ENCODE data around the gene SOCS7. TPM values are rescaled to one million over a fixed set of nuclear protein-coding genes. Genes with fewer than 3 reads are reported as not detected.

The SOCS7 gene
- total RNA-seq, 4 donors from 2014 or later, result 3.0 to 20.1 (median 15.2) TPM

GRCh38 chr17:38329284-38329683 is 22.4 kb upstream of the SOCS7 start:
- H3K4me3 ChIP-seq, result no peak overlapping the region
- WGBS, 2 donors (ENCODE audit: low coverage in 1 of 2), result 70 to 85% methylated on average over 2 to 7 of the region's 7 CpGs
- in situ Hi-C loops (cut with MboI; ENCODE audit: low pct_ligation_motif_present in 1 of 4, low pct_unique_long_range_greater_than_20kb in 1 of 4, low sequenced_read_pairs in 3 of 4) (no loop called here), intact Hi-C loops (cut with DNase I; ENCODE audit: low total_unique reads) (no loop called here)
- H3K4me1 ChIP-seq, result no peaks in the 10 kb centered on the region
- H3K27me3 ChIP-seq, result peaks cover 20% of the 10 kb centered on the region
- DNase-seq, result no peak
- H3K36me3 ChIP-seq, result no peaks in the 10 kb centered on the region
- no peak for TF ChIP-seq POLR2A (IDR thresholded peaks at IDR 0.05)
- TF ChIP-seq, protein P1, sequence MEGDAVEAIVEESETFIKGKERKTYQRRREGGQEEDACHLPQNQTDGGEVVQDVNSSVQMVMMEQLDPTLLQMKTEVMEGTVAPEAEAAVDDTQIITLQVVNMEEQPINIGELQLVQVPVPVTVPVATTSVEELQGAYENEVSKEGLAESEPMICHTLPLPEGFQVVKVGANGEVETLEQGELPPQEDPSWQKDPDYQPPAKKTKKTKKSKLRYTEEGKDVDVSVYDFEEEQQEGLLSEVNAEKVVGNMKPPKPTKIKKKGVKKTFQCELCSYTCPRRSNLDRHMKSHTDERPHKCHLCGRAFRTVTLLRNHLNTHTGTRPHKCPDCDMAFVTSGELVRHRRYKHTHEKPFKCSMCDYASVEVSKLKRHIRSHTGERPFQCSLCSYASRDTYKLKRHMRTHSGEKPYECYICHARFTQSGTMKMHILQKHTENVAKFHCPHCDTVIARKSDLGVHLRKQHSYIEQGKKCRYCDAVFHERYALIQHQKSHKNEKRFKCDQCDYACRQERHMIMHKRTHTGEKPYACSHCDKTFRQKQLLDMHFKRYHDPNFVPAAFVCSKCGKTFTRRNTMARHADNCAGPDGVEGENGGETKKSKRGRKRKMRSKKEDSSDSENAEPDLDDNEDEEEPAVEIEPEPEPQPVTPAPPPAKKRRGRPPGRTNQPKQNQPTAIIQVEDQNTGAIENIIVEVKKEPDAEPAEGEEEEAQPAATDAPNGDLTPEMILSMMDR (IDR thresholded peaks at IDR 0.05), result no peak
- no peak overlapping the region for H3K27ac ChIP-seq
- H3K9me3 ChIP-seq, result no peaks in the 10 kb centered on the region

DNA sequence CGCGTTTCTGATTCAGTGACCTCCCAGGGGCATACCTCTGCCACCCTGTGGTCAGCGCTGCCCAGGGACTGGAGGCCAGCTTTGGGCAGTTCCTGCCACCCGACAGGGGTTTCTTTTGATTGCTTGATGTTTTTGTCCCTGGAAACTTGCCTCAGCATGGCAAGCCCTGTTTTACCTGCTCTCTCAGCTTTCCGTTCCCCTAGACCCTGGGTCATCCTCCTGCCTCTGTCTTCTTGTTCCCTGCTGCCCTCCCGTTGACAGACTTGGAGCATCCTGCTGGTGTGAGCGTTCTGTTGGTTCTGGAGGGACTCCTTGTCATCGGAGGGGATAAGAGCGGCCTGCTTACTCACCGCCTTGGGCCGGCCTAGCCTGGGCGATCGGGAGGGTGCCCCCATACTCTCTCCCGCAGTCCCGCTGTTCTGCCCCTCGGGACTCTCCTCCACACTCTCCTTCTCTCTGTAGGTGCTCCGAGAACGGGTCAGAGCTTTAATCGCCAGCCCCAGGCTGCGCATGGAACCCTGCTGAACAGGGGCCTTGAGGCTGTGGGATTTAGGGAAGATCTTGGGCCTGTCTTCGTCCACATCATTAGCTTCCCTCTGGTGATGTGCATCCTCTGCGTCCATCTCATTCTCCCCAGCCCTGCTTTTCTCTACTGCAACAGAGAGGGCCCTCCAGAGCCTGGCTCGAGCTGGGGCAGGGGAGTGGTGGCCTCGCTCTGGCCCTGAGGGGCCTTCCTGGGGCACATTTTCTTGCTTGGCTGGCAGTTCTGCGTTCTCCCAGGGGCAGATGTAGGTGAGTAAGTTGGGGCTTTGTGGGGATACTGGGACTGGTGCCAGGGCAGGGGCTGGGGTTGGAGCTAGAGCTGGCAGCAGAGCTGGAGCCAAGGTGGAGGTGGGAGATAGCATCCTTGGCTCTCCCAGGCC is 21.6 kb upstream of the SOCS7 start:
- H3K4me1 ChIP-seq, result no peaks in the 10 kb centered on the region
- no peaks in the 10 kb centered on the region for H3K36me3 ChIP-seq
- in situ Hi-C loops (cut with MboI; ENCODE audit: low pct_ligation_motif_present in 1 of 4, low pct_unique_long_range_greater_than_20kb in 1 of 4, low sequenced_read_pairs in 3 of 4), result no loop called here
- no peak for DNase-seq
- intact Hi-C loops (cut with DNase I; ENCODE audit: low total_unique reads), result no loop called here
- no peak overlapping the region for H3K4me3 ChIP-seq
- 70 to 89% methylated on average over 2 to 25 of the region's 25 CpGs for WGBS, 2 donors (ENCODE audit: low coverage in 1 of 2)
- TF ChIP-seq POLR2A (IDR thresholded peaks at IDR 0.05), result no peak
- TF ChIP-seq, protein P1 (IDR thresholded peaks at IDR 0.05), result no peak
- TF ChIP-seq POLR2AphosphoS5 (IDR thresholded peaks at IDR 0.05), result no peak
- TF ChIP-seq EP300 (IDR thresholded peaks at IDR 0.05; ENCODE audit: low read depth), result no peak
- peaks cover 20% of the 10 kb centered on the region for H3K27me3 ChIP-seq
- H3K27ac ChIP-seq, result no peak overlapping the region
- no peaks in the 10 kb centered on the region for H3K9me3 ChIP-seq

- no peak for TF ChIP-seq POLR2A (IDR thresholded peaks at IDR 0.05)
- TF ChIP-seq, protein P1 (IDR thresholded peaks at IDR 0.05), result no peak
- TF ChIP-seq POLR2AphosphoS5 (IDR thresholded peaks at IDR 0.05), result no peak
- no peak for TF ChIP-seq EP300 (IDR thresholded peaks at IDR 0.05; ENCODE audit: low read depth)
- H3K27ac ChIP-seq, result no peak overlapping the region
- 40 to 92% methylated on average over 1 to 6 of the region's 23 CpGs for WGBS, 2 donors (ENCODE audit: low coverage in 1 of 2)
- in situ Hi-C loops (cut with MboI; ENCODE audit: low pct_ligation_motif_present in 1 of 4, low pct_unique_long_range_greater_than_20kb in 1 of 4, low sequenced_read_pairs in 3 of 4) (no loop called here), intact Hi-C loops (cut with DNase I; ENCODE audit: low total_unique reads) (no loop called here)
- no peaks in the 10 kb centered on the region for H3K36me3 ChIP-seq
- H3K27me3 ChIP-seq, result peaks cover 20% of the 10 kb centered on the region
- H3K4me3 ChIP-seq, result no peak overlapping the region
- DNase-seq, result no peak
- H3K9me3 ChIP-seq, result no peaks in the 10 kb centered on the region
- H3K4me1 ChIP-seq, result no peaks in the 10 kb centered on the region
Observed at GRCh38 chr17:38330941-38331411, 20.7 kb upstream of the SOCS7 start.

DNA sequence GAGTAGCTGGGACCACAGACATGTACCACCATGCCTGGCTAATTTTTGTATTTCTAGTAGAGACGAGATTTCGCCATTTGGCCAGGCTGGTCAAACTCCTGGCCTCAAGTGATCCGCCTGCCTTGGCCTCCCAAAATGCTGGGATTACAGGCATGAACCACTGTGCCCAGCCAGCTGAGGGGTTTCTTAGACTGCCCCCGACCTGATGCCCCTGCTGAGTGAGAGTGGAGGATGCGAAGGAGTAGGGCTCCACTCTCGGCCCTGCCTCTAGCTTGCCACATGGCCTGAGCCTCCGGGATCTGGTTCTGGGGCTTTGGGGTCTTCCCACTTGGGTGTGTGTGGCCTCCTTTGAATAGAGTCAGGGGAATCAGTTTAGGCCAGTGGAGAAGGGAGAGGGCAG is 18.9 kb upstream of the SOCS7 start:
- intact Hi-C loops (cut with DNase I; ENCODE audit: low total_unique reads), result no loop called here
- H3K4me3 ChIP-seq, result no peak overlapping the region
- H3K4me1 ChIP-seq, result no peaks in the 10 kb centered on the region
- no peak for DNase-seq
- H3K27me3 ChIP-seq, result peaks cover 20% of the 10 kb centered on the region
- no peak for TF ChIP-seq POLR2A (IDR thresholded peaks at IDR 0.05)
- no peak for TF ChIP-seq EP300 (IDR thresholded peaks at IDR 0.05; ENCODE audit: low read depth)
- TF ChIP-seq, protein P1 (IDR thresholded peaks at IDR 0.05), result no peak
- no peak for TF ChIP-seq POLR2AphosphoS5 (IDR thresholded peaks at IDR 0.05)
- no peaks in the 10 kb centered on the region for H3K36me3 ChIP-seq
- 89% methylated on average over 7 of the region's 7 CpGs; no CpG with 5 or more reads in 1 of the 2 donors for WGBS, 2 donors (ENCODE audit: low coverage in 1 of 2)
- H3K9me3 ChIP-seq, result no peaks in the 10 kb centered on the region
- in situ Hi-C loops (cut with MboI; ENCODE audit: low pct_ligation_motif_present in 1 of 4, low pct_unique_long_range_greater_than_20kb in 1 of 4, low sequenced_read_pairs in 3 of 4), result no loop called here
- no peak overlapping the region for H3K27ac ChIP-seq

Measured in transverse colon (tissue), 4 donors.